HepG2 (cell line): ENCODE data around the gene ZNF747. TPM values are rescaled to one million over a fixed set of nuclear protein-coding genes. Genes with fewer than 3 reads are reported as not detected.

Experiments used
- ARID2 ChIP-seq: sonication (generic); formaldehyde crosslinking; IDR thresholded peaks from 2 replicates; pipeline ENCODE4 v1.8.1; 2022; ENCODE audit warnings: mild to moderate bottlenecking, missing genetic modification reagents, borderline replicate concordance
- HOXA7 ChIP-seq: sonication (generic); formaldehyde crosslinking; IDR thresholded peaks from 2 replicates; pipeline ENCODE4 v1.8.1; 2022; ENCODE audit warnings: mild to moderate bottlenecking, missing genetic modification reagents, moderate library complexity
- MTA1 ChIP-seq: sonication (generic); formaldehyde crosslinking; IDR thresholded peaks from 2 replicates; pipeline ENCODE4 v1.4.0; 2020; ENCODE audit warnings: missing genetic modification reagents, mild to moderate bottlenecking, borderline replicate concordance
- NFE2L2 ChIP-seq: fragments of 150-350 bp; IDR thresholded peaks from 2 replicates; pipeline ENCODE4 v1.6.1; 2014; ENCODE audit warnings: low read length
- REPIN1 ChIP-seq: sonication (generic); formaldehyde crosslinking; IDR thresholded peaks from 2 replicates; pipeline ENCODE4 v1.8.0; 2022; ENCODE audit warnings: missing genetic modification reagents, low read depth, mild to moderate bottlenecking, borderline replicate concordance
- YY1 ChIP-seq: IDR thresholded peaks from 2 replicates; pipeline ENCODE4 v1.6.1; 2011; ENCODE audit warnings: low read length, low read depth, moderate library complexity, mild to moderate bottlenecking; ENCODE audit not compliant: insufficient read depth, insufficient replicate concordance
- ZNF10 ChIP-seq: sonication (generic); formaldehyde crosslinking; IDR thresholded peaks from 2 replicates; pipeline ENCODE4 v1.4.0; 2020; ENCODE audit warnings: mild to moderate bottlenecking, low read depth, missing genetic modification reagents, borderline replicate concordance
- polyA plus RNA-seq, 8 experiments: library from polyadenylated mRNA; depleted of rRNA in 3 of 8; stranded (reverse) in 7 of 8; unstranded in 1 of 8; fragments of >200 nt; fragmentation: Illumina TruSeq in 4 of 8; extraction: Trizol in 4 of 8; gene quantifications; 2 replicates each; pipeline versions ENCODE4 v1.2.1 to v1.2.3, GENCODE V29; 2011 to 2016; ENCODE audit warnings: low read depth in 4 of 8, missing spikeins in 1 of 8, mixed read lengths in 1 of 8; ENCODE audit not compliant: insufficient read depth in 1 of 8
- total RNA-seq, 5 experiments: library from RNA; depleted of rRNA; stranded (reverse); fragments of >200 nt; fragmentation: Illumina TruSeq; extraction: Trizol; gene quantifications; 2 replicates each; pipeline ENCODE4 v1.2.3, GENCODE V29; 2016; ENCODE audit warnings: low read depth in 1 of 5
- TF ChIP-seq, protein P1 (sequence below): sonication (generic); formaldehyde crosslinking; conservative IDR thresholded peaks from 2 replicates; pipeline ENCODE4 v1.4.0; 2020; ENCODE audit warnings: mild to moderate bottlenecking, missing genetic modification reagents, moderate library complexity
- TF ChIP-seq, protein P2 (sequence below), 2 experiments: sonication (generic) in 1 of 2; formaldehyde crosslinking in 1 of 2; IDR thresholded peaks; 2 replicates each; pipeline versions ENCODE4 v1.4.0 to v1.6.1; 2018 to 2020; ENCODE audit warnings: missing genetic modification reagents in 2 of 2, borderline replicate concordance in 1 of 2, low read depth in 1 of 2, mild to moderate bottlenecking in 1 of 2, missing biosample characterization in 1 of 2

ZNF747 gene
- total and polyA plus RNA-seq, 2 of the 13 experiments (the other 11 are each of a cell fraction or from before 2014, with no cell fraction given): 7.2 to 10.2 TPM

- TF ChIP-seq, protein P1, sequence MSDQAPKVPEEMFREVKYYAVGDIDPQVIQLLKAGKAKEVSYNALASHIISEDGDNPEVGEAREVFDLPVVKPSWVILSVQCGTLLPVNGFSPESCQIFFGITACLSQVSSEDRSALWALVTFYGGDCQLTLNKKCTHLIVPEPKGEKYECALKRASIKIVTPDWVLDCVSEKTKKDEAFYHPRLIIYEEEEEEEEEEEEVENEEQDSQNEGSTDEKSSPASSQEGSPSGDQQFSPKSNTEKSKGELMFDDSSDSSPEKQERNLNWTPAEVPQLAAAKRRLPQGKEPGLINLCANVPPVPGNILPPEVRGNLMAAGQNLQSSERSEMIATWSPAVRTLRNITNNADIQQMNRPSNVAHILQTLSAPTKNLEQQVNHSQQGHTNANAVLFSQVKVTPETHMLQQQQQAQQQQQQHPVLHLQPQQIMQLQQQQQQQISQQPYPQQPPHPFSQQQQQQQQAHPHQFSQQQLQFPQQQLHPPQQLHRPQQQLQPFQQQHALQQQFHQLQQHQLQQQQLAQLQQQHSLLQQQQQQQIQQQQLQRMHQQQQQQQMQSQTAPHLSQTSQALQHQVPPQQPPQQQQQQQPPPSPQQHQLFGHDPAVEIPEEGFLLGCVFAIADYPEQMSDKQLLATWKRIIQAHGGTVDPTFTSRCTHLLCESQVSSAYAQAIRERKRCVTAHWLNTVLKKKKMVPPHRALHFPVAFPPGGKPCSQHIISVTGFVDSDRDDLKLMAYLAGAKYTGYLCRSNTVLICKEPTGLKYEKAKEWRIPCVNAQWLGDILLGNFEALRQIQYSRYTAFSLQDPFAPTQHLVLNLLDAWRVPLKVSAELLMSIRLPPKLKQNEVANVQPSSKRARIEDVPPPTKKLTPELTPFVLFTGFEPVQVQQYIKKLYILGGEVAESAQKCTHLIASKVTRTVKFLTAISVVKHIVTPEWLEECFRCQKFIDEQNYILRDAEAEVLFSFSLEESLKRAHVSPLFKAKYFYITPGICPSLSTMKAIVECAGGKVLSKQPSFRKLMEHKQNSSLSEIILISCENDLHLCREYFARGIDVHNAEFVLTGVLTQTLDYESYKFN (CRISPR knock-in tag): no peak
- no peak for TF ChIP-seq REPIN1 (CRISPR knock-in tag)
- no peak for TF ChIP-seq YY1
- no peak for TF ChIP-seq HOXA7 (CRISPR knock-in tag)
- no peak for TF ChIP-seq ZNF10 (CRISPR knock-in tag)
- no peak for TF ChIP-seq MTA1 (CRISPR knock-in tag)
- no peak for TF ChIP-seq NFE2L2
- TF ChIP-seq, protein P2, sequence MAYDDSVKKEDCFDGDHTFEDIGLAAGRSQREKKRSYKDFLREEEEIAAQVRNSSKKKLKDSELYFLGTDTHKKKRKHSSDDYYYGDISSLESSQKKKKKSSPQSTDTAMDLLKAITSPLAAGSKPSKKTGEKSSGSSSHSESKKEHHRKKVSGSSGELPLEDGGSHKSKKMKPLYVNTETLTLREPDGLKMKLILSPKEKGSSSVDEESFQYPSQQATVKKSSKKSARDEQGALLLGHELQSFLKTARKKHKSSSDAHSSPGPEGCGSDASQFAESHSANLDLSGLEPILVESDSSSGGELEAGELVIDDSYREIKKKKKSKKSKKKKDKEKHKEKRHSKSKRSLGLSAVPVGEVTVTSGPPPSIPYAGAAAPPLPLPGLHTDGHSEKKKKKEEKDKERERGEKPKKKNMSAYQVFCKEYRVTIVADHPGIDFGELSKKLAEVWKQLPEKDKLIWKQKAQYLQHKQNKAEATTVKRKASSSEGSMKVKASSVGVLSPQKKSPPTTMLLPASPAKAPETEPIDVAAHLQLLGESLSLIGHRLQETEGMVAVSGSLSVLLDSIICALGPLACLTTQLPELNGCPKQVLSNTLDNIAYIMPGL (CRISPR knock-in tag; IDR thresholded peaks at IDR 0.05; ENCODE audit: borderline replicate concordance in 1 of 2, low read depth in 1 of 2): no peak
- no peak for TF ChIP-seq ARID2 (CRISPR knock-in tag)
These were observed 5.7 kb downstream of the ZNF747 start (continued) for GRCh38 chr16:30528799-30529457.
